HepG2 (cell line): ENCODE measurements around the gene TDRD9. TPM values are rescaled to one million over a fixed set of nuclear protein-coding genes. Genes with fewer than 3 reads are reported as not detected.
A peak's percentile ranks its signal among the peaks of the same experiment; 100 is the strongest.

Experiments used
- IRF2 ChIP-seq: IDR thresholded peaks from 2 replicates; pipeline ENCODE4 v1.6.1; 2018; ENCODE audit warnings: missing genetic modification reagents, missing compliant biosample characterization
- MIXL1 ChIP-seq: IDR thresholded peaks from 2 replicates; pipeline ENCODE4 v1.6.1; 2016
- RFXANK ChIP-seq: IDR thresholded peaks from 2 replicates; pipeline ENCODE4 v1.6.1; 2016
- SETDB1 ChIP-seq: sonication (generic); formaldehyde crosslinking; IDR thresholded peaks from 2 replicates; pipeline ENCODE4 v1.5.1; 2020; ENCODE audit warnings: missing genetic modification reagents, mild to moderate bottlenecking, borderline replicate concordance
- ZNF10 ChIP-seq: sonication (generic); formaldehyde crosslinking; IDR thresholded peaks from 2 replicates; pipeline ENCODE4 v1.4.0; 2020; ENCODE audit warnings: mild to moderate bottlenecking, low read depth, missing genetic modification reagents, borderline replicate concordance
- ZNF138 ChIP-seq: sonication (generic); formaldehyde crosslinking; IDR thresholded peaks from 2 replicates; pipeline ENCODE4 v1.5.0; 2020; ENCODE audit warnings: mild to moderate bottlenecking, low read depth, missing genetic modification reagents
- ZNF274 ChIP-seq: sonication (generic); formaldehyde crosslinking; IDR thresholded peaks from 2 replicates; pipeline ENCODE4 v1.5.1; 2020; ENCODE audit warnings: mild to moderate bottlenecking, missing genetic modification reagents
- ZNF350 ChIP-seq: sonication (generic); formaldehyde crosslinking; IDR thresholded peaks from 2 replicates; pipeline ENCODE4 v1.4.0; 2020; ENCODE audit warnings: mild to moderate bottlenecking, low read depth, missing genetic modification reagents, borderline replicate concordance
- ZNF558 ChIP-seq: sonication (generic); formaldehyde crosslinking; IDR thresholded peaks from 2 replicates; pipeline ENCODE4 v1.9.0; 2022; ENCODE audit warnings: mild to moderate bottlenecking, missing genetic modification reagents, borderline replicate concordance
- ZNF570 ChIP-seq: sonication (generic); formaldehyde crosslinking; IDR thresholded peaks from 2 replicates; pipeline ENCODE4 v1.4.0; 2020; ENCODE audit warnings: mild to moderate bottlenecking, missing genetic modification reagents, borderline replicate concordance
- ZNF609 ChIP-seq: sonication (generic); formaldehyde crosslinking; IDR thresholded peaks from 2 replicates; pipeline ENCODE4 v1.4.0; 2020; ENCODE audit warnings: mild to moderate bottlenecking, missing genetic modification reagents, borderline replicate concordance
- ZNF724P ChIP-seq: sonication (generic); formaldehyde crosslinking; IDR thresholded peaks from 2 replicates; pipeline ENCODE4 v1.8.0; 2022; ENCODE audit warnings: missing genetic modification reagents, borderline replicate concordance
- ZNF761 ChIP-seq: sonication (generic); formaldehyde crosslinking; conservative IDR thresholded peaks from 2 replicates; pipeline ENCODE4 v1.4.0; 2020; ENCODE audit warnings: mild to moderate bottlenecking, missing genetic modification reagents
- ZNF775 ChIP-seq: sonication (generic); formaldehyde crosslinking; IDR thresholded peaks from 2 replicates; pipeline ENCODE4 v1.4.0; 2020; ENCODE audit warnings: missing genetic modification reagents, mild to moderate bottlenecking, moderate library complexity, borderline replicate concordance
- ZNF782 ChIP-seq: sonication (generic); formaldehyde crosslinking; IDR thresholded peaks from 2 replicates; pipeline ENCODE4 v1.4.0; 2020; ENCODE audit warnings: missing genetic modification reagents, mild to moderate bottlenecking, borderline replicate concordance
- ZNF792 ChIP-seq: IDR thresholded peaks from 2 replicates; pipeline ENCODE4 v1.6.1; 2016
- polyA plus RNA-seq, 8 experiments: library from polyadenylated mRNA; depleted of rRNA in 3 of 8; stranded (reverse) in 7 of 8; unstranded in 1 of 8; fragments of >200 nt; fragmentation: Illumina TruSeq in 4 of 8; extraction: Trizol in 4 of 8; gene quantifications; 2 replicates each; pipeline versions ENCODE4 v1.2.1 to v1.2.3, GENCODE V29; 2011 to 2016; ENCODE audit warnings: low read depth in 4 of 8, missing spikeins in 1 of 8, mixed read lengths in 1 of 8; ENCODE audit not compliant: insufficient read depth in 1 of 8
- total RNA-seq, 5 experiments: library from RNA; depleted of rRNA; stranded (reverse); fragments of >200 nt; fragmentation: Illumina TruSeq; extraction: Trizol; gene quantifications; 2 replicates each; pipeline ENCODE4 v1.2.3, GENCODE V29; 2016; ENCODE audit warnings: low read depth in 1 of 5
- TF ChIP-seq, protein P1 (sequence below): IDR thresholded peaks from 2 replicates; pipeline ENCODE4 v1.6.1; 2016; ENCODE audit warnings: low read depth
- TF ChIP-seq, protein P2 (sequence below): sonication (generic); formaldehyde crosslinking; conservative IDR thresholded peaks from 2 replicates; pipeline ENCODE4 v1.4.0; 2020; ENCODE audit warnings: missing genetic modification reagents
- TF ChIP-seq, protein P3 (sequence below): sonication (generic); formaldehyde crosslinking; IDR thresholded peaks from 2 replicates; pipeline ENCODE4 v1.4.0; 2020; ENCODE audit warnings: mild to moderate bottlenecking, missing genetic modification reagents, borderline replicate concordance

TDRD9 gene
- total and polyA plus RNA-seq, 2 of the 13 experiments (the other 11 are each of a cell fraction or from before 2014, with no cell fraction given), result not detected

GRCh38 chr14:103920981-103921854 lies 7.0 kb upstream of the TDRD9 start (continued):
- TF ChIP-seq, protein P1, sequence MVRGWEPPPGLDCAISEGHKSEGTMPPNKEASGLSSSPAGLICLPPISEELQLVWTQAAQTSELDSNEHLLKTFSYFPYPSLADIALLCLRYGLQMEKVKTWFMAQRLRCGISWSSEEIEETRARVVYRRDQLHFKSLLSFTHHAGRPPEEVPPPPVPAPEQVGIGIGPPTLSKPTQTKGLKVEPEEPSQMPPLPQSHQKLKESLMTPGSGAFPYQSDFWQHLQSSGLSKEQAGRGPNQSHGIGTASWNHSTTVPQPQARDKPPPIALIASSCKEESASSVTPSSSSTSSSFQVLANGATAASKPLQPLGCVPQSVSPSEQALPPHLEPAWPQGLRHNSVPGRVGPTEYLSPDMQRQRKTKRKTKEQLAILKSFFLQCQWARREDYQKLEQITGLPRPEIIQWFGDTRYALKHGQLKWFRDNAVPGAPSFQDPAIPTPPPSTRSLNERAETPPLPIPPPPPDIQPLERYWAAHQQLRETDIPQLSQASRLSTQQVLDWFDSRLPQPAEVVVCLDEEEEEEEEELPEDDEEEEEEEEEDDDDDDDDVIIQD, result peak; percentile 75; the same call in 1 of the 2 replicates
- no peak; the same call in 1 of the 2 replicates for TF ChIP-seq RFXANK (CRISPR knock-in tag)
- TF ChIP-seq IRF2, result peak; percentile 84
- TF ChIP-seq ZNF761, result peak; percentile 50; the same call in 1 of the 2 replicates
- peak; percentile 93 for TF ChIP-seq ZNF724P (CRISPR knock-in tag)
- peak; percentile 50 for TF ChIP-seq ZNF274 (CRISPR knock-in tag)
- TF ChIP-seq ZNF782, result no peak
- no peak for TF ChIP-seq ZNF570
- TF ChIP-seq ZNF138, result peak; percentile 86; the same call in 1 of the 2 replicates
- TF ChIP-seq ZNF609 (CRISPR knock-in tag), result no peak
- TF ChIP-seq ZNF558, result peak; percentile 94; the same call in 1 of the 2 replicates
- TF ChIP-seq ZNF350, result peak; percentile 99
- TF ChIP-seq ZNF792 (CRISPR knock-in tag), result no peak
- TF ChIP-seq, protein P2, sequence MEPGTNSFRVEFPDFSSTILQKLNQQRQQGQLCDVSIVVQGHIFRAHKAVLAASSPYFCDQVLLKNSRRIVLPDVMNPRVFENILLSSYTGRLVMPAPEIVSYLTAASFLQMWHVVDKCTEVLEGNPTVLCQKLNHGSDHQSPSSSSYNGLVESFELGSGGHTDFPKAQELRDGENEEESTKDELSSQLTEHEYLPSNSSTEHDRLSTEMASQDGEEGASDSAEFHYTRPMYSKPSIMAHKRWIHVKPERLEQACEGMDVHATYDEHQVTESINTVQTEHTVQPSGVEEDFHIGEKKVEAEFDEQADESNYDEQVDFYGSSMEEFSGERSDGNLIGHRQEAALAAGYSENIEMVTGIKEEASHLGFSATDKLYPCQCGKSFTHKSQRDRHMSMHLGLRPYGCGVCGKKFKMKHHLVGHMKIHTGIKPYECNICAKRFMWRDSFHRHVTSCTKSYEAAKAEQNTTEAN (CRISPR knock-in tag), result peak; percentile 67; the same call in 1 of the 2 replicates
- TF ChIP-seq ZNF775, result no peak
- 0 out of 2 replicates have a peak, but pooled peaks have one; percentile 49 for TF ChIP-seq MIXL1
- no peak for TF ChIP-seq SETDB1 (CRISPR knock-in tag)
- TF ChIP-seq ZNF10 (CRISPR knock-in tag), result no peak
- TF ChIP-seq, protein P3, sequence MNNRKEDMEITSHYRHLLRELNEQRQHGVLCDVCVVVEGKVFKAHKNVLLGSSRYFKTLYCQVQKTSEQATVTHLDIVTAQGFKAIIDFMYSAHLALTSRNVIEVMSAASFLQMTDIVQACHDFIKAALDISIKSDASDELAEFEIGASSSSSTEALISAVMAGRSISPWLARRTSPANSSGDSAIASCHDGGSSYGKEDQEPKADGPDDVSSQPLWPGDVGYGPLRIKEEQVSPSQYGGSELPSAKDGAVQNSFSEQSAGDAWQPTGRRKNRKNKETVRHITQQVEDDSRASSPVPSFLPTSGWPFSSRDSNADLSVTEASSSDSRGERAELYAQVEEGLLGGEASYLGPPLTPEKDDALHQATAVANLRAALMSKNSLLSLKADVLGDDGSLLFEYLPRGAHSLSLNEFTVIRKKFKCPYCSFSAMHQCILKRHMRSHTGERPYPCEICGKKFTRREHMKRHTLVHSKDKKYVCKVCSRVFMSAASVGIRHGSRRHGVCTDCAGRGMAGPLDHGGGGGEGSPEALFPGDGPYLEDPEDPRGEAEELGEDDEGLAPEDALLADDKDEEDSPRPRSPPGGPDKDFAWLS, result no peak
